Hepatocyte (in vitro differentiated cells): ENCODE results near the gene TAS2R60. TPM values are rescaled to one million over a fixed set of nuclear protein-coding genes. Genes with fewer than 3 reads are reported as not detected.
A peak's percentile ranks its signal among the peaks of the same experiment; 100 is the strongest.

Experiments
- DNase-seq: peaks from one replicate; pipeline ENCODE4 v3.0.0-alpha.2; 2016; ENCODE audit warnings: low spot score
- H2AFZ ChIP-seq: fragments of 200-600 bp; sonication (generic); 2 replicates; pipeline ENCODE4 v1.6.0; 2016; ENCODE audit warnings: antibody characterized with exemption, mild to moderate bottlenecking
- H3K27ac ChIP-seq: fragments of 200-600 bp; sonication (generic); 2 replicates; pipeline ENCODE4 v1.5.1; 2016; ENCODE audit warnings: mild to moderate bottlenecking
- H3K27me3 ChIP-seq: fragments of 200-600 bp; sonication (generic); 2 replicates; pipeline ENCODE4 v1.6.1; 2016
- H3K36me3 ChIP-seq: fragments of 200-600 bp; sonication (generic); replicated peaks from 2 replicates; pipeline ENCODE4 v1.5.1; 2016; ENCODE audit warnings: low read depth; ENCODE audit not compliant: insufficient read depth
- H3K4me1 ChIP-seq: fragments of 200-600 bp; sonication (generic); 2 replicates; pipeline ENCODE4 v1.5.1; 2016; ENCODE audit warnings: mild to moderate bottlenecking, moderate library complexity; ENCODE audit not compliant: insufficient read depth
- H3K4me2 ChIP-seq: fragments of 200-600 bp; sonication (generic); 2 replicates; pipeline ENCODE4 v1.6.0; 2016
- H3K4me3 ChIP-seq: fragments of 200-600 bp; sonication (generic); 2 replicates; pipeline ENCODE4 v1.5.1; 2016; ENCODE audit warnings: mild to moderate bottlenecking
- H3K79me2 ChIP-seq: fragments of 200-600 bp; sonication (generic); 2 replicates; pipeline ENCODE4 v1.6.0; 2017; ENCODE audit warnings: mild to moderate bottlenecking
- H3K9me2 ChIP-seq: fragments of 200-600 bp; sonication (generic); replicated peaks from 2 replicates; pipeline ENCODE4 v1.6.0; 2017; ENCODE audit warnings: mild to moderate bottlenecking; ENCODE audit not compliant: insufficient read depth
- H3K9me3 ChIP-seq: fragments of 200-600 bp; sonication (generic); 2 replicates; pipeline ENCODE4 v1.5.1; 2016; ENCODE audit warnings: low read depth, mild to moderate bottlenecking
- H4K20me1 ChIP-seq: fragments of 200-600 bp; sonication (generic); 2 replicates; pipeline ENCODE4 v1.6.0; 2016; ENCODE audit warnings: mild to moderate bottlenecking; ENCODE audit not compliant: insufficient read depth, poor library complexity, severe bottlenecking
- CTCF ChIP-seq: fragments of 200-600 bp; sonication (generic); IDR thresholded peaks from 2 replicates; pipeline ENCODE4 v1.5.1; 2016; ENCODE audit warnings: antibody characterized with exemption, mild to moderate bottlenecking; ENCODE audit not compliant: poor library complexity
- EZH2 ChIP-seq: fragments of 200-600 bp; sonication (generic); IDR thresholded peaks from 2 replicates; pipeline ENCODE4 v1.6.1; 2016; ENCODE audit warnings: antibody characterized with exemption, mild to moderate bottlenecking, borderline replicate concordance
- EZH2phosphoT487 ChIP-seq: fragments of 200-600 bp; sonication (generic); IDR thresholded peaks from one replicate; pipeline ENCODE4 v1.6.1; 2018; ENCODE audit warnings: antibody characterized with exemption, mild to moderate bottlenecking, low read depth, moderate library complexity; ENCODE audit not compliant: unreplicated experiment, severe bottlenecking
- WGBS: methylation state at CpG from one replicate; pipeline ENCODE4 v1.1.6; 2016; ENCODE audit warnings: low lambda C conversion rate; ENCODE audit errors: missing lambda C conversion rate; 5-methylcytosine and 5-hydroxymethylcytosine counted together
- polyA plus RNA-seq: library from polyadenylated mRNA; unstranded; fragments of >200 nt; fragmentation: Nextera tagmentation; extraction: Ambion mirVana; gene quantifications from 2 replicates; pipeline ENCODE4 v1.2.1, GENCODE V29; 2016
- total RNA-seq: library from RNA; depleted of rRNA; stranded (reverse); fragments of >200 nt; gene quantifications from 2 replicates; pipeline ENCODE4 v1.2.3, GENCODE V29; 2014

TAS2R60 gene
- total and polyA plus RNA-seq, 2 experiments from 2014 or later, result not detected

- Histone ChIP-seq H3K4me3 (no peak overlapping the region), H3K36me3 (no peaks in the 10 kb centered on the region), H3K9me3 (no peaks in the 10 kb centered on the region), H3K79me2 (no peaks in the 10 kb centered on the region), H3K9me2 (no peaks in the 10 kb centered on the region), H2AFZ (no peak overlapping the region), H3K27me3 (no peaks in the 10 kb centered on the region), H3K4me1 (peaks cover 8% of the 10 kb centered on the region), H3K4me2 (no peak overlapping the region), H4K20me1 (no peaks in the 10 kb centered on the region), H3K27ac (no peak overlapping the region)
- TF ChIP-seq EZH2, result no peak
- TF ChIP-seq CTCF, result peak; percentile 76
- TF ChIP-seq EZH2phosphoT487, result no peak
- WGBS, result 11% methylated on average over 3 of the region's 3 CpGs
- DNase-seq, result peak; percentile 65
Measured at GRCh38 chr7:143416565-143417149, 26.6 kb upstream of the TAS2R60 start.

GRCh38 chr7:143417734-143418383 lies 25.4 kb upstream of the TAS2R60 start:
- H2AFZ ChIP-seq, result no peak overlapping the region
- WGBS, result 38% methylated on average over 1 of the region's 1 CpG

GRCh38 chr7:143418681-143419458 lies 24.4 kb upstream of the TAS2R60 start:
- Histone ChIP-seq H2AFZ (no peak overlapping the region), H3K9me2 (no peaks in the 10 kb centered on the region), H3K27ac (no peak overlapping the region), H3K4me1 (no peaks in the 10 kb centered on the region), H3K9me3 (no peaks in the 10 kb centered on the region), H4K20me1 (no peaks in the 10 kb centered on the region), H3K4me2 (no peak overlapping the region), H3K4me3 (no peak overlapping the region), H3K27me3 (no peaks in the 10 kb centered on the region), H3K79me2 (no peaks in the 10 kb centered on the region), H3K36me3 (no peaks in the 10 kb centered on the region)
- TF ChIP-seq EZH2, result no peak
- TF ChIP-seq EZH2phosphoT487, result no peak
- no peak for TF ChIP-seq CTCF
- 89% methylated on average over 11 of the region's 11 CpGs for WGBS
- no peak for DNase-seq

More at GRCh38 chr7:143417734-143418383, 25.4 kb upstream of the TAS2R60 start:
- no peak overlapping the region for H3K27ac ChIP-seq
- no peaks in the 10 kb centered on the region for H3K4me1 ChIP-seq
- no peaks in the 10 kb centered on the region for H4K20me1 ChIP-seq
- no peak overlapping the region for H3K4me2 ChIP-seq
- no peaks in the 10 kb centered on the region for H3K79me2 ChIP-seq
- no peak for DNase-seq
- H3K4me3 ChIP-seq, result no peak overlapping the region
- no peaks in the 10 kb centered on the region for H3K36me3 ChIP-seq
- H3K9me2 ChIP-seq, result no peaks in the 10 kb centered on the region
- no peaks in the 10 kb centered on the region for H3K9me3 ChIP-seq
- no peaks in the 10 kb centered on the region for H3K27me3 ChIP-seq
- no peak for TF ChIP-seq EZH2
- no peak for TF ChIP-seq EZH2phosphoT487
- TF ChIP-seq CTCF, result no peak
